Hematopoietic multipotent progenitor cell treated with erythropoietin and hydrocortisone succinate and interleukin-3 and kit ligand, for 8 days (in vitro differentiated cells): ENCODE measurements around the gene PDE3B.
"Not testable (repeated sequence)": the region's sequence is repeated elsewhere in the genome, so short reads cannot be mapped to it uniquely, and the experiment has no call there.

Source experiments
- DNase-seq: peaks from one replicate; pipeline ENCODE4 v3.0.0-alpha.2; 2015

The PDE3B gene

GRCh38 chr11:14678350-14678749, 34.7 kb downstream of the PDE3B start:
- DNase-seq: no peak

- no peak for DNase-seq
Measured at GRCh38 chr11:14679662-14680061, 36.1 kb downstream of the PDE3B start.

- peak; percentile 5 for DNase-seq
Measured at GRCh38 chr11:14684234-14684915, 40.8 kb downstream of the PDE3B start.

- no peak for DNase-seq
Measured at GRCh38 chr11:14687456-14687855, 43.9 kb downstream of the PDE3B start.

- DNase-seq: no peak
Measured at GRCh38 chr11:14687943-14688627, 44.5 kb downstream of the PDE3B start.

- not testable (repeated sequence) for DNase-seq
Measured at GRCh38 chr11:14695656-14696055, 52.1 kb downstream of the PDE3B start.

- DNase-seq: no peak
Measured at GRCh38 chr11:14698771-14699170, 55.2 kb downstream of the PDE3B start.

- no peak for DNase-seq
Measured at GRCh38 chr11:14700593-14700992, 57.0 kb downstream of the PDE3B start.

GRCh38 chr11:14702760-14703159, 59.2 kb downstream of the PDE3B start:
- DNase-seq: no peak

GRCh38 chr11:14703731-14704130, 60.1 kb downstream of the PDE3B start:
- DNase-seq: peak; percentile 9

GRCh38 chr11:14705067-14705466, 61.5 kb downstream of the PDE3B start:
- no peak for DNase-seq

- no peak for DNase-seq
Measured at GRCh38 chr11:14713496-14714244, 70.1 kb downstream of the PDE3B start.

GRCh38 chr11:14715669-14716068, 72.1 kb downstream of the PDE3B start:
- DNase-seq: not testable (repeated sequence)

- DNase-seq: no peak
Measured at GRCh38 chr11:14722496-14722895, 78.9 kb downstream of the PDE3B start.

- no peak for DNase-seq
Measured at GRCh38 chr11:14725150-14725549, 81.5 kb downstream of the PDE3B start.

- no peak for DNase-seq
Measured at GRCh38 chr11:14727215-14727614, 83.6 kb downstream of the PDE3B start.

GRCh38 chr11:14727746-14728145, 84.1 kb downstream of the PDE3B start:
- no peak for DNase-seq

GRCh38 chr11:14740539-14740938, 96.9 kb downstream of the PDE3B start:
- DNase-seq: not testable (repeated sequence)

GRCh38 chr11:14741195-14741594, 97.6 kb downstream of the PDE3B start:
- no peak for DNase-seq

GRCh38 chr11:14742849-14743559, 99.4 kb downstream of the PDE3B start:
- DNase-seq: no peak

GRCh38 chr11:14743667-14744066, 100.1 kb downstream of the PDE3B start:
- DNase-seq: not testable (repeated sequence)

- no peak for DNase-seq
Measured at GRCh38 chr11:14746857-14747395, 103.3 kb downstream of the PDE3B start.

- no peak for DNase-seq
Measured at GRCh38 chr11:14748090-14748489, 104.5 kb downstream of the PDE3B start.
